K562 (cell line): ENCODE measurements around the gene CCDC184. TPM values are rescaled to one million over a fixed set of nuclear protein-coding genes. Genes with fewer than 3 reads are reported as not detected.

Source experiments
- JUND ChIP-seq, 2 experiments: IDR thresholded peaks; 2 replicates in 1 of 2; 3 replicates in 1 of 2; pipeline ENCODE4 v1.6.1; 2011; ENCODE audit warnings: borderline replicate concordance in 2 of 2, low read depth in 2 of 2, low read length in 2 of 2, improper control_type of control experiment in 1 of 2, missing biosample characterization in 1 of 2, missing genetic modification characterization in 1 of 2, missing genetic modification reagents in 1 of 2
- SMARCA4 ChIP-seq: fragments of 450-650 bp; IDR thresholded peaks from 2 replicates; pipeline ENCODE4 v1.6.1; 2016
- ZNF766 ChIP-seq: fragments of 200-800 bp; sonication (Bioruptor generic); conservative IDR thresholded peaks from 2 replicates; pipeline ENCODE4 v1.6.1; 2016; ENCODE audit warnings: missing genetic modification characterization, missing compliant biosample characterization
- polyA plus RNA-seq, 8 experiments: library from polyadenylated mRNA; depleted of rRNA in 4 of 8; stranded (reverse) in 5 of 8; unstranded in 3 of 8; fragments of >200 nt; fragmentation: Nextera tagmentation in 2 of 8; fragmentation: Illumina TruSeq in 1 of 8; extraction: Ambion mirVana in 2 of 8; extraction: Trizol in 1 of 8; gene quantifications; 2 replicates each; pipeline versions ENCODE4 v1.2.1 to v1.2.3, GENCODE V29; 2011 to 2014; ENCODE audit warnings: inconsistent platforms in 1 of 8, missing spikeins in 1 of 8
- total RNA-seq, 7 experiments: library from RNA; depleted of rRNA in 6 of 7; stranded (reverse); fragments of >200 nt in 6 of 7; fragmentation: Illumina TruSeq in 2 of 7; extraction: Trizol in 2 of 7; gene quantifications; 2 replicates each; pipeline versions ENCODE4 v1.2.1 to v1.2.3, GENCODE V29; 2011 to 2021; ENCODE audit warnings: low replicate concordance in 1 of 7
- TF ChIP-seq, protein P1 (sequence below), 2 experiments: fragments of 450-650 bp; IDR thresholded peaks; 2 replicates each; pipeline ENCODE4 v1.6.1; 2016; ENCODE audit warnings: mild to moderate bottlenecking in 2 of 2, borderline replicate concordance in 1 of 2, low read depth in 1 of 2, moderate library complexity in 1 of 2
- TF ChIP-seq, protein P2 (sequence below): sonication (generic); formaldehyde crosslinking; IDR thresholded peaks from 2 replicates; pipeline ENCODE4 v1.8.0; 2022; ENCODE audit warnings: mild to moderate bottlenecking, missing genetic modification reagents, borderline replicate concordance
- TF ChIP-seq, protein P3 (sequence below): sonication (generic); formaldehyde crosslinking; IDR thresholded peaks from 2 replicates; pipeline ENCODE4 v1.8.0; 2022; ENCODE audit warnings: mild to moderate bottlenecking, missing genetic modification reagents
- TF ChIP-seq, protein P4 (sequence below), 2 experiments: fragments of 450-650 bp; conservative IDR thresholded peaks; 2 replicates each; pipeline ENCODE4 v1.6.1; 2017; ENCODE audit warnings: mild to moderate bottlenecking in 2 of 2, moderate library complexity in 2 of 2

Gene CCDC184
- total and polyA plus RNA-seq, 9 of the 15 experiments (the other 6 are each of a cell fraction or from before 2014, with no cell fraction given) = 0.09 TPM; not detected in 8

DNA sequence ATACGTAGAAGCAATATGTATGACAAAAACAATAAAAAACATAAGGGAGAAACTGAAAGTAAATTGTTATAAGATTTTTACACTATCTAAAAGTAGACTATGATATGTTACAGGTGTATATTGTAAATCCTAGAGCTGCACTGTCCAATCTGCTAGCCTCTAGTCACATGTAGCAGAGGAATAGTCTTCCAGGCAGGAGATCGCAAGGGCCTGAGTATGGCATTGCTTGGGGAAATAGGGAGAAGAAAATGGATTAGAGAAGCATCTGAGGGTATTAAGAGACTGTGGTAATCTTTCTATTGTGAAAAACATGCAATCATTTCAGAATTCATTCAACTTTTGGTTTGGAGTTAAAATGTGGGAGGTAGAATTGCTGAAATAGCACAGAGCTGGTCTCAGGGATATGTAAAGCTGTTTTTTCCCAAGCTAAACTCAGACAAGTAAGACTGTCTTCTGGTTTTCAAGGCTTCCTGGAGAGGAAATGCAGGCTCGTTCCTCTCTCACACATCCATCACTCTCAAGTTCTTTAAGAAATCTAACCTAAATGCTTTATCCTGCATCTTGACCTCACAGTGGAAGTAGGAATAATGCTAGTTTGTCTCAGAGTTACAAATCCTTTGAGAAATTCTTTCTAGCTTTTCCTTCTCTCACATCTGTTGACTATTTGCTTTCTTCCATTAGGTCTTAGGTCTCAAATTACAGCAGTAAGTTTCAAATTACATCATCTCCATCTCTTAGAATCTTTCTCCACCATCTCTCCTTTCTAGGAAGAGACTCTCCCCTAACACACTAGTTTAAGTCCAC is 7.6 kb upstream of the CCDC184 start (continued):
- TF ChIP-seq, protein P1, sequence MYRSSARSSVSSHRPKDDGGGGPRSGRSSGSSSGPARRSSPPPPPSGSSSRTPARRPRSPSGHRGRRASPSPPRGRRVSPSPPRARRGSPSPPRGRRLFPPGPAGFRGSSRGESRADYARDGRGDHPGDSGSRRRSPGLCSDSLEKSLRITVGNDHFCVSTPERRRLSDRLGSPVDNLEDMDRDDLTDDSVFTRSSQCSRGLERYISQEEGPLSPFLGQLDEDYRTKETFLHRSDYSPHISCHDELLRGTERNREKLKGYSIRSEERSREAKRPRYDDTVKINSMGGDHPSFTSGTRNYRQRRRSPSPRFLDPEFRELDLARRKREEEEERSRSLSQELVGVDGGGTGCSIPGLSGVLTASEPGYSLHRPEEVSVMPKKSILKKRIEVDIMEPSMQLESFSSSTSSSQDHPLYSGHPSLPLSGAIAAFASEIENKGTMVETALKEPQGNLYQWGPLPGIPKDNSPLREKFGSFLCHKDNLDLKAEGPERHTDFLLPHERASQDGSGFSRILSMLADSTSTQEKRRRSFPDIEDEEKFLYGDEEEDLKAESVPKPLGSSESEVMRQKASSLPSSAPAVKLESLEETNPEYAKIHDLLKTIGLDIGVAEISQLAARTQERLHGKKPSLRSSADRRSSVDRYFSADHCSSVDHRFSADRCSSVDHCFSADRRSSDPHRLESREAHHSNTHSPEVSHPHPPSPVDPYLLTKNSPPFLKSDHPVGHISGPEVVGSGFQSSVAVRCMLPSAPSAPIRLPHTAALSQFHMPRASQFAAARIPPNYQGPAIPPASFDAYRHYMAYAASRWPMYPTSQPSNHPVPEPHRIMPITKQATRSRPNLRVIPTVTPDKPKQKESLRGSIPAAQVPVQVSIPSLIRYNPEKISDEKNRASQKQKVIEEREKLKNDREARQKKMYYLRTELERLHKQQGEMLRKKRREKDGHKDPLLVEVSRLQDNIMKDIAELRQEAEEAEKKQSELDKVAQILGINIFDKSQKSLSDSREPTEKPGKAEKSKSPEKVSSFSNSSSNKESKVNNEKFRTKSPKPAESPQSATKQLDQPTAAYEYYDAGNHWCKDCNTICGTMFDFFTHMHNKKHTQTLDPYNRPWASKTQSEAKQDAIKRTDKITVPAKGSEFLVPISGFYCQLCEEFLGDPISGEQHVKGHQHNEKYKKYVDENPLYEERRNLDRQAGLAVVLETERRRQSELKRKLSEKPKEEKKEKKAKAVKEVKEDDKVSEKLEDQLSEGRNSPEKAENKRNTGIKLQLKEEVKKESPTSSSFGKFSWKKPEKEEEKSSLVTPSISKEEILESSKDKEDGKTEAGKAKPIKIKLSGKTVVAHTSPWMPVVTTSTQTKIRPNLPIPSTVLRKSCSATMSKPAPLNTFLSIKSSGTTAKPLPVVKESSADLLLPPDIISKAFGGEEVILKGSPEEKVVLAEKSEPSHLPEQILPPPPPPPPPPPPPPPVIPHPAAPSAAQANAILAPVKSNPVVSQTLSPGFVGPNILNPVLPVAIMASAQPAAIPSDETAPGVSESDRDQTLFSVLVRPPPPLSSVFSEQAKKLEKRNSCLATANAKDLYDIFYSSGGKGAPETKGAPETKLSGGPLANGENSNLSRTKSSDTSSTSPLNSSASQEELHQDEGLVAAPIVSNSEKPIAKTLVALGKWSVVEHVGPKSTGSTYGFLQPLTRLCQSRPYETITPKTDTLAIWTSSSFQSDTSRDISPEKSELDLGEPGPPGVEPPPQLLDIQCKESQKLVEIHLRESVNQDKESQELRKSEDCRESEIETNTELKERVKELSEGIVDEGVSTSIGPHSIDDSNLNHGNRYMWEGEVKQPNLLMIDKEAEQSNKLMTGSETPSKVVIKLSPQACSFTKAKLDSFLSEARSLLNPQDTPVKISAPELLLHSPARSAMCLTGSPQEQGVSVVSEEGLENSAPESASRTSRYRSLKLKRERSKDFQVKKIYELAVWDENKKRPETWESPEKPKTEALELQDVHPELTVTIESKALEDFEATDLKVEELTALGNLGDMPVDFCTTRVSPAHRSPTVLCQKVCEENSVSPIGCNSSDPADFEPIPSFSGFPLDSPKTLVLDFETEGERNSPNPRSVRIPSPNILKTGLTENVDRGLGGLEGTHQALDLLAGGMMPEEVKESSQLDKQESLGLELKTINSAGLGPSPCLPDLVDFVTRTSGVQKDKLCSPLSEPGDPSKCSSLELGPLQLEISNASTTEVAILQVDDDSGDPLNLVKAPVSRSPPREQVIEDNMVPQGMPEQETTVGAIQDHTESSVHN (IDR thresholded peaks at IDR 0.05; ENCODE audit: borderline replicate concordance in 1 of 2, low read depth in 1 of 2) = no peak
- peak; percentile 74 for TF ChIP-seq SMARCA4
- TF ChIP-seq, protein P2, sequence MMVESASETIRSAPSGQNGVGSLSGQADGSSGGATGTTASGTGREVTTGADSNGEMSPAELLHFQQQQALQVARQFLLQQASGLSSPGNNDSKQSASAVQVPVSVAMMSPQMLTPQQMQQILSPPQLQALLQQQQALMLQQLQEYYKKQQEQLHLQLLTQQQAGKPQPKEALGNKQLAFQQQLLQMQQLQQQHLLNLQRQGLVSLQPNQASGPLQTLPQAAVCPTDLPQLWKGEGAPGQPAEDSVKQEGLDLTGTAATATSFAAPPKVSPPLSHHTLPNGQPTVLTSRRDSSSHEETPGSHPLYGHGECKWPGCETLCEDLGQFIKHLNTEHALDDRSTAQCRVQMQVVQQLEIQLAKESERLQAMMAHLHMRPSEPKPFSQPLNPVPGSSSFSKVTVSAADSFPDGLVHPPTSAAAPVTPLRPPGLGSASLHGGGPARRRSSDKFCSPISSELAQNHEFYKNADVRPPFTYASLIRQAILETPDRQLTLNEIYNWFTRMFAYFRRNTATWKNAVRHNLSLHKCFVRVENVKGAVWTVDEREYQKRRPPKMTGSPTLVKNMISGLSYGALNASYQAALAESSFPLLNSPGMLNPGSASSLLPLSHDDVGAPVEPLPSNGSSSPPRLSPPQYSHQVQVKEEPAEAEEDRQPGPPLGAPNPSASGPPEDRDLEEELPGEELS (CRISPR knock-in tag) = no peak
- TF ChIP-seq, protein P3, sequence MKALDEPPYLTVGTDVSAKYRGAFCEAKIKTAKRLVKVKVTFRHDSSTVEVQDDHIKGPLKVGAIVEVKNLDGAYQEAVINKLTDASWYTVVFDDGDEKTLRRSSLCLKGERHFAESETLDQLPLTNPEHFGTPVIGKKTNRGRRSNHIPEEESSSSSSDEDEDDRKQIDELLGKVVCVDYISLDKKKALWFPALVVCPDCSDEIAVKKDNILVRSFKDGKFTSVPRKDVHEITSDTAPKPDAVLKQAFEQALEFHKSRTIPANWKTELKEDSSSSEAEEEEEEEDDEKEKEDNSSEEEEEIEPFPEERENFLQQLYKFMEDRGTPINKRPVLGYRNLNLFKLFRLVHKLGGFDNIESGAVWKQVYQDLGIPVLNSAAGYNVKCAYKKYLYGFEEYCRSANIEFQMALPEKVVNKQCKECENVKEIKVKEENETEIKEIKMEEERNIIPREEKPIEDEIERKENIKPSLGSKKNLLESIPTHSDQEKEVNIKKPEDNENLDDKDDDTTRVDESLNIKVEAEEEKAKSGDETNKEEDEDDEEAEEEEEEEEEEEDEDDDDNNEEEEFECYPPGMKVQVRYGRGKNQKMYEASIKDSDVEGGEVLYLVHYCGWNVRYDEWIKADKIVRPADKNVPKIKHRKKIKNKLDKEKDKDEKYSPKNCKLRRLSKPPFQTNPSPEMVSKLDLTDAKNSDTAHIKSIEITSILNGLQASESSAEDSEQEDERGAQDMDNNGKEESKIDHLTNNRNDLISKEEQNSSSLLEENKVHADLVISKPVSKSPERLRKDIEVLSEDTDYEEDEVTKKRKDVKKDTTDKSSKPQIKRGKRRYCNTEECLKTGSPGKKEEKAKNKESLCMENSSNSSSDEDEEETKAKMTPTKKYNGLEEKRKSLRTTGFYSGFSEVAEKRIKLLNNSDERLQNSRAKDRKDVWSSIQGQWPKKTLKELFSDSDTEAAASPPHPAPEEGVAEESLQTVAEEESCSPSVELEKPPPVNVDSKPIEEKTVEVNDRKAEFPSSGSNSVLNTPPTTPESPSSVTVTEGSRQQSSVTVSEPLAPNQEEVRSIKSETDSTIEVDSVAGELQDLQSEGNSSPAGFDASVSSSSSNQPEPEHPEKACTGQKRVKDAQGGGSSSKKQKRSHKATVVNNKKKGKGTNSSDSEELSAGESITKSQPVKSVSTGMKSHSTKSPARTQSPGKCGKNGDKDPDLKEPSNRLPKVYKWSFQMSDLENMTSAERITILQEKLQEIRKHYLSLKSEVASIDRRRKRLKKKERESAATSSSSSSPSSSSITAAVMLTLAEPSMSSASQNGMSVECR (CRISPR knock-in tag) = no peak
- no peak for TF ChIP-seq ZNF766
- TF ChIP-seq, protein P4, sequence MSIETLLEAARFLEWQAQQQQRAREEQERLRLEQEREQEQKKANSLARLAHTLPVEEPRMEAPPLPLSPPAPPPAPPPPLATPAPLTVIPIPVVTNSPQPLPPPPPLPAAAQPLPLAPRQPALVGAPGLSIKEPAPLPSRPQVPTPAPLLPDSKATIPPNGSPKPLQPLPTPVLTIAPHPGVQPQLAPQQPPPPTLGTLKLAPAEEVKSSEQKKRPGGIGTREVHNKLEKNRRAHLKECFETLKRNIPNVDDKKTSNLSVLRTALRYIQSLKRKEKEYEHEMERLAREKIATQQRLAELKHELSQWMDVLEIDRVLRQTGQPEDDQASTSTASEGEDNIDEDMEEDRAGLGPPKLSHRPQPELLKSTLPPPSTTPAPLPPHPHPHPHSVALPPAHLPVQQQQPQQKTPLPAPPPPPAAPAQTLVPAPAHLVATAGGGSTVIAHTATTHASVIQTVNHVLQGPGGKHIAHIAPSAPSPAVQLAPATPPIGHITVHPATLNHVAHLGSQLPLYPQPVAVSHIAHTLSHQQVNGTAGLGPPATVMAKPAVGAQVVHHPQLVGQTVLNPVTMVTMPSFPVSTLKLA (conservative IDR thresholded peaks at IDR 0.05) = no peak
- TF ChIP-seq JUND (IDR thresholded peaks at IDR 0.05; ENCODE audit: borderline replicate concordance, low read depth, low read length) = peak; percentile 53; the same call in 1 of the 2 replicates
- peak; percentile 31; the same call in 2 of the 3 replicates for TF ChIP-seq JUND (tag; IDR thresholded peaks at IDR 0.05; ENCODE audit: borderline replicate concordance, low read depth, low read length)
